Epidermal melanocyte (primary cell): ENCODE results near the gene ZNF511.
A peak's percentile ranks its signal among the peaks of the same experiment; 100 is the strongest.

ENCODE experiments used
- DNase-seq: peaks from one replicate; pipeline ENCODE4 v3.0.0; 2011; ENCODE audit warnings: low spot score; ENCODE audit not compliant: insufficient read length

The ZNF511 gene

GRCh38 chr10:133351408-133352318 lies 42.9 kb downstream of the ZNF511 start:
- no peak for DNase-seq

- no peak for DNase-seq
Measured at GRCh38 chr10:133353202-133353959, 44.7 kb downstream of the ZNF511 start.

- DNase-seq: no peak
Measured at GRCh38 chr10:133353988-133354605, 45.4 kb downstream of the ZNF511 start.

- no peak for DNase-seq
Measured at GRCh38 chr10:133354672-133355240, 46.0 kb downstream of the ZNF511 start.

- no peak for DNase-seq
Measured at GRCh38 chr10:133355266-133355665, 46.6 kb downstream of the ZNF511 start.

- no peak for DNase-seq
Measured at GRCh38 chr10:133355991-133356390, 47.3 kb downstream of the ZNF511 start.

- no peak for DNase-seq
Measured at GRCh38 chr10:133356549-133357284, 48.0 kb downstream of the ZNF511 start.

- peak; percentile 68 for DNase-seq
Measured at GRCh38 chr10:133357285-133358161, 48.8 kb downstream of the ZNF511 start, which contains the start of gene FUOM. Gene FUOM (minus strand): TSS chr10:133358019. CDS start chr10:133358007, 12 bp downstream.

- no peak for DNase-seq
Measured at GRCh38 chr10:133358162-133358924, 49.6 kb downstream of the ZNF511 start.

- no peak for DNase-seq
Measured at GRCh38 chr10:133358925-133359310, 50.2 kb downstream of the ZNF511 start.

GRCh38 chr10:133359554-133359971 lies 50.8 kb downstream of the ZNF511 start:
- no peak for DNase-seq

- DNase-seq: no peak
Measured at GRCh38 chr10:133359972-133360610, 51.4 kb downstream of the ZNF511 start.

GRCh38 chr10:133361227-133361626 lies 52.5 kb downstream of the ZNF511 start:
- DNase-seq: no peak

- no peak for DNase-seq
Measured at GRCh38 chr10:133361773-133362441, 53.2 kb downstream of the ZNF511 start.
